GM21381 (cell line): ENCODE measurements around the gene MED1.
"Not testable (repeated sequence)": the region's sequence is repeated elsewhere in the genome, so short reads cannot be mapped to it uniquely, and the experiment has no call there.

Experiments used
- ATAC-seq: cut with Tn5 transposase; IDR thresholded peaks from one replicate; pipeline ENCODE4 v1.9.1; 2021; ENCODE audit warnings: mild to moderate bottlenecking, moderate library complexity; ENCODE audit not compliant: unreplicated experiment

The MED1 gene

GRCh38 chr17:39429600-39429999, 21.5 kb downstream of the MED1 start:
- no peak for ATAC-seq

GRCh38 chr17:39416141-39416540, 34.9 kb downstream of the MED1 start:
- no peak for ATAC-seq

GRCh38 chr17:39410279-39410678, 40.8 kb downstream of the MED1 start:
- ATAC-seq: no peak

GRCh38 chr17:39408360-39408759, 42.7 kb downstream of the MED1 start:
- no peak for ATAC-seq

GRCh38 chr17:39406951-39407350, 44.1 kb downstream of the MED1 start:
- no peak for ATAC-seq

- no peak for ATAC-seq
These were observed 45.6 kb downstream of the MED1 start for GRCh38 chr17:39405436-39405835.

GRCh38 chr17:39404542-39405378, 46.3 kb downstream of the MED1 start:
- ATAC-seq: no peak

- ATAC-seq: no peak
These were observed 48.0 kb downstream of the MED1 start for GRCh38 chr17:39402890-39403605.

GRCh38 chr17:39402244-39402889, 48.7 kb downstream of the MED1 start:
- peak; percentile 60 for ATAC-seq

- ATAC-seq: peak; percentile 76
These were observed 49.4 kb downstream of the MED1 start, which contains the start of gene FBXL20 for GRCh38 chr17:39401412-39402243. Gene FBXL20, minus strand, starts transcription at chr17:39401626. Its CDS starts 224 bp downstream, at chr17:39401402.

- peak; percentile 11 for ATAC-seq
These were observed 50.3 kb downstream of the MED1 start for GRCh38 chr17:39400547-39401411.

GRCh38 chr17:39399791-39400190, 51.3 kb downstream of the MED1 start:
- no peak for ATAC-seq

GRCh38 chr17:39393736-39394135, 57.3 kb downstream of the MED1 start:
- ATAC-seq: no peak

- ATAC-seq: no peak
These were observed 59.6 kb downstream of the MED1 start for GRCh38 chr17:39391448-39391847.

- no peak for ATAC-seq
These were observed 66.0 kb downstream of the MED1 start for GRCh38 chr17:39385040-39385439.

GRCh38 chr17:39380144-39380543, 70.9 kb downstream of the MED1 start:
- no peak for ATAC-seq

GRCh38 chr17:39376434-39376833, 74.6 kb downstream of the MED1 start:
- no peak for ATAC-seq

GRCh38 chr17:39367805-39368204, 83.3 kb downstream of the MED1 start:
- not testable (repeated sequence) for ATAC-seq

- no peak for ATAC-seq
These were observed 85.2 kb downstream of the MED1 start for GRCh38 chr17:39365872-39366271.

GRCh38 chr17:39365242-39365641, 85.8 kb downstream of the MED1 start:
- ATAC-seq: no peak
